ENCODE data around the gene NLRP12. TPM values are rescaled to one million over a fixed set of nuclear protein-coding genes. Genes with fewer than 3 reads are reported as not detected.

NLRP12 gene
- total and polyA plus RNA-seq, 2 donors (not counting 3 experiments of a cell fraction or from before 2014, with no cell fraction given): 0.46 to 0.73 TPM

DNA sequence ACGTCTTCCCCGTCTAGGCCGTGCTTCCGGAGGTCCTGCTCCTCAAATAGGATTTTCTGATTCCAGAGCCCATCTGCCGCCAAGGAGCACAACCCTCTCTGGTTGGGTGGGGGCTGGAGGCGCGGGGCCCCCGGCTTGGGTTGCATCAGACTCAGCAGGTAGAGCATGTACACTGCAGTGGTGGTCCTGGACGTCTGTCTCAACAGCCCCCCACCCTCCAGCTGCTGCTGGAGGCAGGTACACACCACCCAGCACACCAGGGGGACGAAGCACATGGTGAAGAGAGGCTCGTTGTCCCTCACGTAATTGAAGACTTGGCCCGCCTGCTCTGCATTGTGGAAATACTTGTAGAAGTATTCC lies 13.9 kb downstream of the NLRP12 start:
- no TSS peak for BruUV-seq (replicated peaks)
- Histone ChIP-seq H3K27me3 (ENCODE audit: control insufficient read depth in 2 of 2, insufficient read depth in 2 of 2, low read length in 2 of 2) (no peaks in the 10 kb centered on the region), H3K9me3 (replicated peaks; ENCODE audit: control insufficient read depth, insufficient read depth, low read length) (no peaks in the 10 kb centered on the region), H3K36me3 (ENCODE audit: control insufficient read depth in 2 of 2, extremely low read depth in 1 of 2, insufficient read depth in 2 of 2, low read length in 2 of 2) (no peaks in the 10 kb centered on the region), H2AFZ (ENCODE audit: low read depth, low read length) (peak overlapping the region; percentile 72), H3K9ac (replicated peaks; ENCODE audit: extremely low read depth, insufficient read depth, low read length) (no peak overlapping the region), H3K4me3 (replicated peaks in 1 of 3; ENCODE audit: insufficient read depth in 1 of 3, low read depth in 1 of 3, low read length in 3 of 3) (no peak overlapping the region), H3K79me2 (ENCODE audit: control insufficient read depth, insufficient read depth, low read length) (no peaks in the 10 kb centered on the region), H3K27ac (ENCODE audit: insufficient read depth, low read depth, low read length) (no peak overlapping the region), H4K20me1 (replicated peaks; ENCODE audit: control insufficient read depth, extremely low read depth, insufficient read depth, low read length) (no peaks in the 10 kb centered on the region), H3K4me1 (ENCODE audit: control insufficient read depth, extremely low read depth, insufficient read depth, low read length) (peaks cover 10% of the 10 kb centered on the region), H3K9me1 (replicated peaks; ENCODE audit: control insufficient read depth, extremely low read depth, insufficient read depth, low read length) (no peaks in the 10 kb centered on the region), H3K4me2 (ENCODE audit: insufficient read depth, low read length) (no peak overlapping the region)
- POLR2A ChIA-PET: no interaction called here
- CTCF ChIA-PET: interaction anchor here (0.8 to 5.7 kb wide), 24 partner anchors 8 to 286 kb away, joined by 3 to 210 read pairs (median 5); partner anchors contain the start of gene PRKCG
- intact Hi-C loops (cut with micrococcal nuclease): no loop called here
- dilution Hi-C loops (cut with MboI; ENCODE audit: extremely low pct_ligation_motif_present, low sequenced_read_pairs): no loop called here
- FAIRE-seq: no peak
- no peak for DNase-seq (ENCODE audit: low read depth, low spot score)
- no peak for TF ChIP-seq POLR2A (IDR thresholded peaks at IDR 0.05; ENCODE audit: low read depth, low read length)
- no peak for TF ChIP-seq POLR2AphosphoS5 (IDR thresholded peaks at IDR 0.05; ENCODE audit: insufficient read depth, low read depth, low read length)
- TF ChIP-seq FOS (IDR thresholded peaks at IDR 0.05; ENCODE audit: borderline replicate concordance, insufficient read depth, low read length): no peak
- TF ChIP-seq CTCF (IDR thresholded peaks at IDR 0.05; ENCODE audit: extremely low read depth in 1 of 2, insufficient read depth in 1 of 2, low read depth in 1 of 2, low read length in 2 of 2): no peak
- TF ChIP-seq EZH2 (IDR thresholded peaks at IDR 0.05; ENCODE audit: borderline replicate concordance, low read depth, low read length, severe bottlenecking): no peak
- no peak for TF ChIP-seq GATA2 (IDR thresholded peaks at IDR 0.05; ENCODE audit: insufficient read depth, insufficient read length, low read depth, low read length)
- no peak for TF ChIP-seq MAX (IDR thresholded peaks at IDR 0.05; ENCODE audit: insufficient read depth, insufficient read length)
